ENCODE results near the gene JARID2. TPM values are rescaled to one million over a fixed set of nuclear protein-coding genes. Genes with fewer than 3 reads are reported as not detected.
A peak's percentile ranks its signal among the peaks of the same experiment; 100 is the strongest.

Gene JARID2
- total and polyA plus RNA-seq, 2 of the 13 experiments (the other 11 are each of a cell fraction or from before 2014, with no cell fraction given), result 7.5 to 10.3 TPM

GRCh38 chr6:15491255-15491985 is 245.6 kb downstream of the JARID2 start (continued):
- TF ChIP-seq, protein P1, sequence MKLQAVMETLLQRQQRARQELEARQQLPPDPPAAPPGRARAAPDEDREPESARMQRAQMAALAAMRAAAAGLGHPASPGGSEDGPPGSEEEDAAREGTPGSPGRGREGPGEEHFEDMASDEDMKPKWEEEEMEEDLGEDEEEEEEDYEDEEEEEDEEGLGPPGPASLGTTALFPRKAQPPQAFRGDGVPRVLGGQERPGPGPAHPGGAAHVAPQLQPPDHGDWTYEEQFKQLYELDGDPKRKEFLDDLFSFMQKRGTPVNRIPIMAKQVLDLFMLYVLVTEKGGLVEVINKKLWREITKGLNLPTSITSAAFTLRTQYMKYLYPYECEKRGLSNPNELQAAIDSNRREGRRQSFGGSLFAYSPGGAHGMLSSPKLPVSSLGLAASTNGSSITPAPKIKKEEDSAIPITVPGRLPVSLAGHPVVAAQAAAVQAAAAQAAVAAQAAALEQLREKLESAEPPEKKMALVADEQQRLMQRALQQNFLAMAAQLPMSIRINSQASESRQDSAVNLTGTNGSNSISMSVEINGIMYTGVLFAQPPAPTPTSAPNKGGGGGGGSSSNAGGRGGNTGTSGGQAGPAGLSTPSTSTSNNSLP (IDR thresholded peaks at IDR 0.05; ENCODE audit: low read depth, low read length), result 0 out of 2 replicates have a peak, but pooled peaks have one; percentile 15
- TF ChIP-seq ZNF430 (CRISPR knock-in tag; IDR thresholded peaks at IDR 0.05) (peak; percentile 73; the same call in 1 of the 2 replicates), ATF7 (IDR thresholded peaks at IDR 0.05) (no peak), ATF7 (CRISPR knock-in tag; IDR thresholded peaks at IDR 0.05) (no peak), ZMYM4 (CRISPR knock-in tag; IDR thresholded peaks at IDR 0.05) (peak; percentile 58; the same call in 1 of the 2 replicates), ZNF772 (CRISPR knock-in tag; IDR thresholded peaks at IDR 0.05) (0 out of 2 replicates have a peak, but pooled peaks have one; percentile 70), SKI (IDR thresholded peaks at IDR 0.05; ENCODE audit: partially characterized antibody) (peak; percentile 95), CREM (IDR thresholded peaks at IDR 0.05) (peak; percentile 31; the same call in 1 of the 2 replicates), CREM (CRISPR knock-in tag; IDR thresholded peaks at IDR 0.05) (no peak), MEIS1 (CRISPR knock-in tag; IDR thresholded peaks at IDR 0.05; ENCODE audit: borderline replicate concordance) (peak; percentile 51; the same call in 1 of the 2 replicates), ZNF552 (CRISPR knock-in tag; IDR thresholded peaks at IDR 0.05; ENCODE audit: borderline replicate concordance) (no peak), ZNF121 (CRISPR knock-in tag; IDR thresholded peaks at IDR 0.05) (no peak), SNRNP70 (IDR thresholded peaks at IDR 0.05; ENCODE audit: low read depth, low read length) (no peak), SAP130 (CRISPR knock-in tag; IDR thresholded peaks at IDR 0.05; ENCODE audit: low read depth) (peak; percentile 50), FOXP1 (IDR thresholded peaks at IDR 0.05) (no peak), FOXP1 (CRISPR knock-in tag; IDR thresholded peaks at IDR 0.05) (peak; percentile 50; the same call in 1 of the 2 replicates), ZNF138 (CRISPR knock-in tag; IDR thresholded peaks at IDR 0.05; ENCODE audit: low read depth) (no peak), KDM2A (CRISPR knock-in tag; IDR thresholded peaks at IDR 0.05; ENCODE audit: borderline replicate concordance, low read depth) (0 out of 2 replicates have a peak, but pooled peaks have one; percentile 50), ZNF605 (CRISPR knock-in tag; IDR thresholded peaks at IDR 0.05) (peak; percentile 88), TRIM24 (CRISPR knock-in tag; IDR thresholded peaks at IDR 0.05) (no peak), CBX2 (IDR thresholded peaks at IDR 0.05; ENCODE audit: low read depth, low read length) (no peak), CBX2 (CRISPR knock-in tag; IDR thresholded peaks at IDR 0.05; ENCODE audit: low read depth) (no peak), TCF12 (IDR thresholded peaks at IDR 0.05) (no peak), TCF12 (CRISPR knock-in tag; IDR thresholded peaks at IDR 0.05) (no peak), TBL1XR1 (IDR thresholded peaks at IDR 0.05; ENCODE audit: borderline replicate concordance, low read length, partially characterized antibody) (peak; percentile 87), ZBTB42 (CRISPR knock-in tag; IDR thresholded peaks at IDR 0.05) (no peak)
- TF ChIP-seq, protein P2, sequence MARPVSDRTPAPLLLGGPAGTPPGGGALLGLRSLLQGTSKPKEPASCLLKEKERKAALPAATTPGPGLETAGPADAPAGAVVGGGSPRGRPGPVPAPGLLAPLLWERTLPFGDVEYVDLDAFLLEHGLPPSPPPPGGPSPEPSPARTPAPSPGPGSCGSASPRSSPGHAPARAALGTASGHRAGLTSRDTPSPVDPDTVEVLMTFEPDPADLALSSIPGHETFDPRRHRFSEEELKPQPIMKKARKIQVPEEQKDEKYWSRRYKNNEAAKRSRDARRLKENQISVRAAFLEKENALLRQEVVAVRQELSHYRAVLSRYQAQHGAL (CRISPR knock-in tag; IDR thresholded peaks at IDR 0.05; ENCODE audit: not compliant biosample characterization), result no peak

Data from HepG2 (cell line).